Skeletal muscle tissue (tissue), 4 donors: ENCODE measurements around the gene GALNT18. TPM values are rescaled to one million over a fixed set of nuclear protein-coding genes. Genes with fewer than 3 reads are reported as not detected.

Experiments
- H3K27ac ChIP-seq: one replicate; pipeline ENCODE4 v1.7.0; 2013; ENCODE audit warnings: mild to moderate bottlenecking, low read depth, low read length, inconsistent platforms
- H3K27me3 ChIP-seq, 3 donors: one replicate each; pipeline ENCODE4 v1.7.0; 2013; ENCODE audit warnings: low read length in 3 of 3; ENCODE audit not compliant: control insufficient read depth in 3 of 3, insufficient read depth in 3 of 3
- H3K36me3 ChIP-seq, 3 donors: one replicate each; pipeline ENCODE4 v1.7.0; 2013; ENCODE audit warnings: low read length in 3 of 3; ENCODE audit not compliant: control insufficient read depth in 3 of 3, insufficient read depth in 3 of 3
- H3K4me1 ChIP-seq, 3 donors: one replicate each; pipeline ENCODE4 v1.7.0; 2013; ENCODE audit warnings: low read length in 3 of 3, mild to moderate bottlenecking in 3 of 3; ENCODE audit not compliant: control insufficient read depth in 3 of 3, insufficient read depth in 3 of 3
- H3K4me3 ChIP-seq, 3 donors: one replicate each; pipeline ENCODE4 v1.7.0; 2013; ENCODE audit warnings: low read length in 3 of 3
- H3K9ac ChIP-seq, 3 donors: one replicate each; pipeline ENCODE4 v1.7.0; 2013; ENCODE audit warnings: low read length in 3 of 3, mild to moderate bottlenecking in 3 of 3, moderate library complexity in 2 of 3, low read depth in 1 of 3
- H3K9me3 ChIP-seq, 3 donors: one replicate each; pipeline ENCODE4 v1.7.0; 2013; ENCODE audit warnings: low read length in 3 of 3; ENCODE audit not compliant: control insufficient read depth in 3 of 3
- total RNA-seq: library from RNA; depleted of rRNA; stranded (reverse); fragments of >200 nt; gene quantifications from one replicate; pipeline ENCODE4 v1.2.3, GENCODE V29; 2014
- donor health status: Osteomylitis.

Gene GALNT18
- 9.4 TPM for total RNA-seq

GRCh38 chr11:11621573-11622339, at the start of gene GALNT18:
Gene GALNT18, minus strand, starts transcription at chr11:11622005.
- Histone ChIP-seq H3K36me3 (no peaks in the 10 kb centered on the region), H3K9me3 (no peaks in the 10 kb centered on the region), H3K4me1 (peaks cover 18 to 24% (median 23%) of the 10 kb centered on the region in 3 donors), H3K27ac (peak within 1 kb of the TSS; percentile 55), H3K27me3 (no peaks in the 10 kb centered on the region), H3K9ac (peak within 1 kb of the TSS; percentile 76 to 85 (median 76)), H3K4me3 (peak within 1 kb of the TSS; percentile 82 to 91 (median 89))

DNA sequence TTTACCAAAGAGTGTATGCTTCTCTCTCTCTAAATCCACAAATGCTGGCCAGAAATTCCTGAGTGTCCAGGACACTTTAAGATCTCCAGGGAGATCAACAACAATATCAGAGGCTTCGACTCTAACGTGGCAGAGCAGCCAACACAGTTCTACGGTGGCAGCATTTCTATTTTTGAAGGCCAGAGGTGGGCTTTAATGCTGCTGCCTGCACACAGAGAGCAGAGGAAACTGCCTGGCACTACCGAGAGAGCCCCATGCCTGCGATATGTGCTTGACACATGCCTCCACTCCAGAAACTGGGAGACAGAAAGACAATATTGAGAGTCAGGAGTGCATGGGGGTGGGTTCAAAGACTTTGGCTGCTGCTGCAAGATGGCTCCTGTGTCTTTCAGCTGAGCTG, 48.8 kb upstream of the GALNT18 start:
- H3K4me1 ChIP-seq: no peaks in the 10 kb centered on the region
- H3K9me3 ChIP-seq: no peaks in the 10 kb centered on the region
- H3K9ac ChIP-seq: no peak overlapping the region
- H3K27me3 ChIP-seq: peaks cover 0 to 3% (median 0%) of the 10 kb centered on the region in 3 donors
- no peak overlapping the region for H3K4me3 ChIP-seq
- H3K36me3 ChIP-seq: no peaks in the 10 kb centered on the region
- no peak overlapping the region for H3K27ac ChIP-seq

DNA sequence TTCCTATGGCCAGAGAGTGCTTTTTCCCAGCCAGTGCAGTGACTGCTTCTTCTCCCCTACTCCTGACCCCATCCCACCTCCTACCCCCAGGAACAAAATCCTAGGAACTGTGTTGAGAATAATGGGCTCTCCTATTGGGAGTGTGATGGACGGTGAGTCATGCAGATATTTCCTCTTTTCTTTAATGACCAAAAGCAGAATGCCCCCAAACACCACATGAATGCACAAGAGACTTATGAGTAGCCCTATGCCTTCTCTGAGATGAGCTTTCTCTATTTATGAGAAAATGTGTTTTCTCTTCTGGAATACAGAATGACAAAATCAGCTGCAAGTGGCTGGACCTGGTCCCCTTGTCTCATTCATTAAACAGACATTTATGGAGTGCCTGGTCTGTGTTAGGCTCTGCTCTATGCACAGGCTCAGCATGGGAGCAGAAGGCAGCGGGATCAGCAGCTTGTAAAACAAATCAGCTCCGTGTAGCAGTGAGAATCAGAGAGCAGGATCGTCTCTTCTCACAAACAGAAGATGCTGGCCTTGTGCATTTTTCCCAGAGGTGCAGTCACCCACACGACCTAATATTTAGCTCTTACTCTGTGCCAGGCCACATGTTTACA, 47.5 kb upstream of the GALNT18 start:
- no peak overlapping the region for H3K27ac ChIP-seq
- no peaks in the 10 kb centered on the region for H3K4me1 ChIP-seq
- no peak overlapping the region for H3K4me3 ChIP-seq

GRCh38 chr11:11668781-11669180, 47.0 kb upstream of the GALNT18 start:
- H3K9me3 ChIP-seq: no peaks in the 10 kb centered on the region
- H3K9ac ChIP-seq: no peak overlapping the region
- no peak overlapping the region for H3K4me3 ChIP-seq
- H3K27me3 ChIP-seq: peaks cover 0 to 8% (median 4%) of the 10 kb centered on the region in 3 donors
- H3K27ac ChIP-seq: no peak overlapping the region
- H3K36me3 ChIP-seq: no peaks in the 10 kb centered on the region
- H3K4me1 ChIP-seq: no peaks in the 10 kb centered on the region

More for the DNA sequence above, 47.5 kb upstream of the GALNT18 start:
- no peak overlapping the region for H3K9ac ChIP-seq
- H3K9me3 ChIP-seq: no peaks in the 10 kb centered on the region
- H3K36me3 ChIP-seq: no peaks in the 10 kb centered on the region
- H3K27me3 ChIP-seq: peaks cover 0 to 8% (median 4%) of the 10 kb centered on the region in 3 donors

DNA sequence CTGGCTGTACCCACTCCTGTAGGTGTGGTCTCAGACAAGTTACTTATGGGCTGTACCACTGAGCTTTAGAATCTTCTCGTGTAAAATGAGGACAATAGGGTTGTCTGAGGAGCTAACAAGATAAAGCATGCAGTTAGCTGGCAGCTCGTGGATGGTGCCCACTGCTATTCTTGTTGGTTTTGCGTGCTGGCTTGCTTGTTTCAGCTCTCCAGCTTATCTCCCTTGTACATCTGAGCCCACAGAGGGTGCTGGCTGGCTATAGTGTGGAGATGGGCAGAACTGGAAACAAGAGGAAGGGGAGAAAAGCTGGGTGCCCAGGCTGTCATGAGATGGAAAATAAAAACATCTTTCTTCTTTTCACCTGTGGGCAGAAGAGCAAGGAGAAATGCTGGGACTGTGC, 46.5 kb upstream of the GALNT18 start:
- no peaks in the 10 kb centered on the region for H3K9me3 ChIP-seq
- H3K4me3 ChIP-seq: no peak overlapping the region
- peaks cover 0 to 8% (median 4%) of the 10 kb centered on the region in 3 donors for H3K27me3 ChIP-seq
- H3K4me1 ChIP-seq: no peaks in the 10 kb centered on the region
- H3K27ac ChIP-seq: no peak overlapping the region
- no peaks in the 10 kb centered on the region for H3K36me3 ChIP-seq
- H3K9ac ChIP-seq: no peak overlapping the region

DNA sequence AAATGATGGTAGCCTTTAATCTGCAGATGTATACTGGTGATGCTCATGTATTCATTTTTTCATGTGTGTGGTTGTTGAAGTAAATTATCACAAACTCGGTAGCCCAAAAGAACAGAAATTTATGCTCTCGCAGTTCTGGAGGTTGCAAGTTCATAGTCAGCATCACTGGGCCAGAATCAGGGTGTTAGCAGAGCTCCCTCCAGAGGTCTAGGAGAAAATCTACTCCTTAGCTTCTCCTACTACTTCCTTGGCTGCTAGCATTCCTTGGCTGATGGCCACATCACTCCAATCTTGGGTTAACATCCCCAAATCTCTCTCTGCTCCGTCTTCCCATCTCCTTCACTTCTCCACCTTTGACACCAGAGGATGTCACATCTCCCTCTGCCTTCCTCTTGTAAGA, 45.3 kb upstream of the GALNT18 start:
- H3K36me3 ChIP-seq: no peaks in the 10 kb centered on the region
- no peaks in the 10 kb centered on the region for H3K9me3 ChIP-seq
- H3K4me3 ChIP-seq: no peak overlapping the region
- no peaks in the 10 kb centered on the region for H3K4me1 ChIP-seq
- peaks cover 0 to 8% (median 4%) of the 10 kb centered on the region in 3 donors for H3K27me3 ChIP-seq
- H3K27ac ChIP-seq: no peak overlapping the region
- H3K9ac ChIP-seq: no peak overlapping the region

DNA sequence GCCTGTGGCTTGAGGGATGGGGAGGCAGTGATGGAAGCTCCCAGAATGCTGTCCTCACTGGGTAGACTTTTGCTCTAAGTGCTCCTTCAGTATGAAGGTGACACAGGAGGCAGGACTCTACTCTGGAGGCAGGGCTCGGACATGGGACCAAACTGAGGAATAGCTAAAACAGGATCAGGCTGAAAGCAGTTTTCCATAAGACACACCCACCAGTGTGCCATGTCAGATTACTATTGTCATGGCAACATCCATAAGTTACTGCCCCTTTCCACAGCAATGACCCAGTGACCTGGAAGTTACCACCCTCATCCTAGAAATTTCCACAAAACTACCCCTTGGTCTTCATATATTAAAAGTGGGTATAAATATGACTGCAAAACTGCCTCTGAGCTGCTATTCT, 43.6 kb upstream of the GALNT18 start:
- no peak overlapping the region for H3K4me3 ChIP-seq
- no peak overlapping the region for H3K9ac ChIP-seq

DNA sequence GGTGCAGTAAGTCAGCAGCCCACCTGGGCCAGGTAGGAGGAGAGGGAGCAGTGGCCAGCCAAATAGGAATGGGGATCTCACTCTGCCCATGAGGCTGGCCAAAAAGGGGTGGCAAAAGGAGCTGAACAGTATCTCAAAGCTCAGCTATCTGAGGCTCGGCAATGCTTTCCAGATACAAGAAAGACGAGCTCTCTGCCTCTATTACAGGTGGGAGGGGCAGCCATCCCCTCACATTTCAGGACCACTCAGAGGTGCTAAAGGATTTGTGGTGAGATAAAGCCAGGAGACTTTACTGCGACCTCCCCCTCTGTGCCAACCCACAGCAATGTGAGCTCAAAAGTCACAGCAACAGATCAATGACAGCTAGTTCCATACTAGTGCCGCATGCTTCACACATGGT, 42.1 kb upstream of the GALNT18 start:
- H3K27me3 ChIP-seq: peaks cover 0 to 8% (median 6%) of the 10 kb centered on the region in 3 donors
- no peaks in the 10 kb centered on the region for H3K36me3 ChIP-seq
- H3K27ac ChIP-seq: no peak overlapping the region
- no peak overlapping the region for H3K9ac ChIP-seq
- no peaks in the 10 kb centered on the region for H3K9me3 ChIP-seq
- no peak overlapping the region for H3K4me3 ChIP-seq
- H3K4me1 ChIP-seq: peaks cover 0 to 9% (median 8%) of the 10 kb centered on the region in 3 donors

More for the DNA sequence above, 43.6 kb upstream of the GALNT18 start:
- H3K27ac ChIP-seq: no peak overlapping the region
- no peaks in the 10 kb centered on the region for H3K36me3 ChIP-seq
- H3K9me3 ChIP-seq: no peaks in the 10 kb centered on the region
- H3K27me3 ChIP-seq: peaks cover 0 to 8% (median 6%) of the 10 kb centered on the region in 3 donors
- H3K4me1 ChIP-seq: peaks cover 0 to 4% (median 2%) of the 10 kb centered on the region in 3 donors

DNA sequence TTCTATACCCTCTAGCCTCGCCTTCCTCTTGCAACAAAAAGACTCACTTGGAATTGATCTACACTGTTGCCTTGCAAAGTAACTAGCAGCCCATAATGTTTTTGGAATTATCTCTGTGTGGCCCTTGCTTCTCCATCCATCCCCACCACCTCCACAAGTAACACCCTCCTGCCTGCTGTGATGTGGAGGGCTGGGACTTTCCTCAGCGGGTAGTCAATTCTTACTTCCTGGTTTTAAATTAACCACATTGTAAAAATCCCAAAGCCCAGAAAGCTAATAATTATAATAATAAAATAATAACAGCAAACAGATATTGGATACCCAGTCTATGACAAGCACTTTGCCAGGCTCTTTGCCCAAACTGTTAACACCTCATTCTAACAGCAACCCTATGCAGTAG, 40.8 kb upstream of the GALNT18 start:
- Histone ChIP-seq H3K9ac (no peak overlapping the region), H3K36me3 (no peaks in the 10 kb centered on the region), H3K27me3 (peaks cover 0 to 8% (median 6%) of the 10 kb centered on the region in 3 donors), H3K4me1 (peaks cover under 1 to 10% (median 9%) of the 10 kb centered on the region in 3 donors), H3K9me3 (no peaks in the 10 kb centered on the region), H3K27ac (no peak overlapping the region), H3K4me3 (no peak overlapping the region)
